C4-2B (cell line): ENCODE measurements around the gene NUDT22.

ENCODE experiments used
- CTCF ChIP-seq: fragments of 450-650 bp; conservative IDR thresholded peaks from 2 replicates; pipeline ENCODE4 v1.5.1; 2017; ENCODE audit warnings: mild to moderate bottlenecking
- ZFX ChIP-seq: fragments of 450-650 bp; IDR thresholded peaks from 2 replicates; pipeline ENCODE4 v1.6.1; 2017

GRCh38 chr11:64207256-64208085 lies 18.6 kb upstream of the NUDT22 start:
- TF ChIP-seq CTCF = no peak
- TF ChIP-seq ZFX = no peak
